GM23338 (cell line): Measurements from ENCODE around the gene SRXN1. TPM values are rescaled to one million over a fixed set of nuclear protein-coding genes. Genes with fewer than 3 reads are reported as not detected.

Experiments
- ATAC-seq: fragments of 200-7000 bp; cut with Tn5 transposase; 3 replicates; pipeline ENCODE4 v1.9.1; 2020
- DNase-seq: peaks from one replicate; pipeline ENCODE4 v3.0.0-alpha.2; 2015; ENCODE audit warnings: low spot score
- H2AFZ ChIP-seq: fragments of 200-600 bp; sonication (generic); 2 replicates; pipeline ENCODE4 v1.8.0; 2016; ENCODE audit warnings: antibody characterized with exemption, mild to moderate bottlenecking, moderate library complexity
- H3F3A ChIP-seq: fragments of 200-600 bp; sonication (generic); replicated peaks from 2 replicates; pipeline ENCODE4 v1.8.0; 2017; ENCODE audit warnings: antibody characterized with exemption, mixed run types, low read depth
- H3K27ac ChIP-seq: fragments of 200-600 bp; sonication (generic); 2 replicates; pipeline ENCODE4 v1.6.1; 2016; ENCODE audit warnings: low read depth
- H3K27me3 ChIP-seq: fragments of 200-600 bp; sonication (generic); 2 replicates; pipeline ENCODE4 v1.8.0; 2016; ENCODE audit warnings: mild to moderate bottlenecking, mixed run types, moderate library complexity; ENCODE audit not compliant: insufficient read depth
- H3K36me3 ChIP-seq: fragments of 200-600 bp; sonication (generic); 2 replicates; pipeline ENCODE4 v1.8.0; 2016; ENCODE audit warnings: mild to moderate bottlenecking; ENCODE audit not compliant: insufficient read depth
- H3K4me1 ChIP-seq: fragments of 200-600 bp; sonication (generic); 2 replicates; pipeline ENCODE4 v1.8.0; 2016; ENCODE audit warnings: mild to moderate bottlenecking, moderate library complexity; ENCODE audit not compliant: insufficient read depth
- H3K4me2 ChIP-seq: fragments of 200-600 bp; sonication (generic); 2 replicates; pipeline ENCODE4 v1.7.1; 2017; ENCODE audit warnings: mixed run types
- H3K4me3 ChIP-seq: fragments of 200-600 bp; sonication (generic); 2 replicates; pipeline ENCODE4 v1.6.1; 2016; ENCODE audit warnings: mixed run types
- H3K79me2 ChIP-seq: fragments of 200-600 bp; sonication (generic); replicated peaks from 2 replicates; pipeline ENCODE4 v1.8.0; 2017; ENCODE audit warnings: mild to moderate bottlenecking; ENCODE audit not compliant: insufficient read depth
- H3K9me2 ChIP-seq: fragments of 200-600 bp; sonication (generic); 2 replicates; pipeline ENCODE4 v1.8.0; 2017; ENCODE audit not compliant: insufficient read depth
- H4K20me1 ChIP-seq: fragments of 200-600 bp; sonication (generic); replicated peaks from 2 replicates; pipeline ENCODE4 v1.8.0; 2017; ENCODE audit warnings: mild to moderate bottlenecking; ENCODE audit not compliant: insufficient read depth
- H3K27ac Mint-ChIP-seq: 2 replicates; pipeline ENCODE4 v1.8.0; 2020; ENCODE audit warnings: inconsistent platforms, mild to moderate bottlenecking, moderate library complexity, mixed read lengths
- H3K27me3 Mint-ChIP-seq: 3 replicates; pipeline ENCODE4 v1.8.0; 2022; ENCODE audit warnings: low read depth, mild to moderate bottlenecking, moderate library complexity, mixed read lengths, inconsistent platforms; ENCODE audit not compliant: insufficient read depth, poor library complexity
- H3K36me3 Mint-ChIP-seq: 3 replicates; pipeline ENCODE4 v1.8.0; 2021; ENCODE audit warnings: low read depth, mild to moderate bottlenecking, inconsistent platforms, moderate library complexity, mixed read lengths
- H3K4me1 Mint-ChIP-seq: 3 replicates; pipeline ENCODE4 v1.8.0; 2020; ENCODE audit warnings: mild to moderate bottlenecking, inconsistent platforms, mixed read lengths
- H3K4me3 Mint-ChIP-seq: 3 replicates; pipeline ENCODE4 v1.8.0; 2021; ENCODE audit warnings: moderate library complexity, mild to moderate bottlenecking, inconsistent platforms, mixed read lengths
- H3K9me3 Mint-ChIP-seq: 3 replicates; pipeline ENCODE4 v1.8.0; 2020; ENCODE audit warnings: moderate library complexity, mild to moderate bottlenecking, inconsistent platforms, mixed read lengths
- CREB1 ChIP-seq: fragments of 250-450 bp; sonication (Bioruptor Pico); IDR thresholded peaks from 2 replicates; pipeline ENCODE4 v1.5.0; 2020; ENCODE audit warnings: low read depth, mild to moderate bottlenecking, moderate library complexity
- NANOG ChIP-seq: IDR thresholded peaks from 2 replicates; pipeline ENCODE4 v1.6.1; 2016; ENCODE audit warnings: antibody characterized with exemption, borderline replicate concordance
- STAT1 ChIP-seq: IDR thresholded peaks from one replicate; pipeline ENCODE4 v1.6.1; 2016; ENCODE audit warnings: antibody characterized with exemption; ENCODE audit not compliant: unreplicated experiment
- ZNF114 ChIP-seq: fragments of 250-450 bp; sonication (Bioruptor Pico); IDR thresholded peaks from 2 replicates; pipeline ENCODE4 v1.5.0; 2020; ENCODE audit warnings: mild to moderate bottlenecking, moderate library complexity
- polyA plus RNA-seq: library from polyadenylated mRNA; unstranded; fragments of >200 nt; fragmentation: Nextera tagmentation; extraction: Ambion mirVana; gene quantifications from 2 replicates; pipeline ENCODE4 v1.2.1, GENCODE V29; 2016
- total RNA-seq: library from RNA; depleted of rRNA; stranded (reverse); fragments of >200 nt; shearing (Covaris generic); gene quantifications from 2 replicates; pipeline ENCODE4 v1.2.3, GENCODE V29; 2014
- TF ChIP-seq, protein P1 (sequence below): IDR thresholded peaks from 2 replicates; pipeline ENCODE4 v1.6.1; 2016; ENCODE audit warnings: antibody characterized with exemption
- TF ChIP-seq, protein P2 (sequence below): IDR thresholded peaks from one replicate; pipeline ENCODE4 v1.6.1; 2018; ENCODE audit warnings: antibody characterized with exemption; ENCODE audit not compliant: unreplicated experiment
- TF ChIP-seq, protein P3 (sequence below), 2 experiments: fragments of 200-600 bp in 1 of 2; sonication (generic) in 1 of 2; conservative IDR thresholded peaks; 2 replicates each; pipeline versions ENCODE4 v1.5.1 to v1.6.1; 2016 to 2017; ENCODE audit warnings: antibody characterized with exemption in 2 of 2, low read depth in 2 of 2, mild to moderate bottlenecking in 2 of 2, moderate library complexity in 1 of 2

Gene SRXN1
- total and polyA plus RNA-seq, 2 experiments from 2014 or later: 8.4 to 26.6 TPM

DNA sequence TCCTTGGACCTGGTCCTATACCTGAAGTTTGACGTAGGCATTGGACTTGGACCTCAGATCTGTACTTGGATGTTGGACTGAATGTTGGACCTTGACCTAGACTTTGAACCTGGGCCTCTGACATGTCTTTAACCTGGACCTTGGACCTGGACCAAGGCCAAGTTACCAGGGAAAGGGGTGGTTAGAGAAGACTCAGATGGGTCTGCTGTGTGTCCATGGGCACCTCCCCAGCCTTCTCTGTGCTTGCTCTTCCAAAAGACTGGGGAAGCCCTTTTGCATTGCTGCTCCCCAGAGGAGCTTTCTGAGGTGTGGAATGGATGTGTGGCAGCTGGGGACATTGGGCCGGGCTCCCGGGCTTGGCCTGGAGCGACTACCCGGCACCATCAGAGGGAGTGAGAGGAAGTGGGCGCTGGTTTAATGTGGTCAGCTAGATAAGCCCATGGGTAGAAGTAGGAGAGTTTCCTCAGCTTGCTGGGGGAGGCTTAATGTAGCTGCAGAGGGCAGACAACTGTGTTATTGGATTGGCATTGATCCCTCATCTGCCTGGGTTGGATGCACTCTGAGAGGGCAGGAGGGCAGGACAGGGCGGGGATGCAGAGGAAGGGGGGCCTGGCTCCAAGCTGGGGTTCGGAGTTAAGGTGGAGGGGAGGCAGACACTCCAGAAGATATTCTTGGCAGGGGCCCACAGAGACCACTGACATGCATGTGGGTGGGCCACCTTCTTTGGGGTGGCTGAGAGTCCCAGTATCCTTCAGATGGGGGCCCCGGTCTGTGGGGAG is 18.4 kb upstream of the SRXN1 start:
- Histone ChIP-seq H2AFZ (no peak overlapping the region), H3K4me2 (no peak overlapping the region), H3K27me3 (peaks cover 31% of the 10 kb centered on the region), H3K27ac (no peak overlapping the region), H4K20me1 (no peaks in the 10 kb centered on the region), H3K4me3 (no peak overlapping the region), H3F3A (0 out of 2 replicates have a peak, but pooled peaks cover 4% of the 10 kb centered on the region), H3K79me2 (no peaks in the 10 kb centered on the region), H3K4me1 (peaks cover 23% of the 10 kb centered on the region), H3K9me2 (no peaks in the 10 kb centered on the region), H3K36me3 (no peaks in the 10 kb centered on the region; the same call in 1 of the 2 replicates)
- Mint-ChIP-seq H3K9me3 (no peaks in the 10 kb centered on the region), H3K36me3 (no peaks in the 10 kb centered on the region), H3K4me3 (no peak overlapping the region), H3K4me1 (peaks cover 71% of the 10 kb centered on the region), H3K27me3 (peaks cover 35% of the 10 kb centered on the region), H3K27ac (no peak overlapping the region)
- TF ChIP-seq, protein P1, sequence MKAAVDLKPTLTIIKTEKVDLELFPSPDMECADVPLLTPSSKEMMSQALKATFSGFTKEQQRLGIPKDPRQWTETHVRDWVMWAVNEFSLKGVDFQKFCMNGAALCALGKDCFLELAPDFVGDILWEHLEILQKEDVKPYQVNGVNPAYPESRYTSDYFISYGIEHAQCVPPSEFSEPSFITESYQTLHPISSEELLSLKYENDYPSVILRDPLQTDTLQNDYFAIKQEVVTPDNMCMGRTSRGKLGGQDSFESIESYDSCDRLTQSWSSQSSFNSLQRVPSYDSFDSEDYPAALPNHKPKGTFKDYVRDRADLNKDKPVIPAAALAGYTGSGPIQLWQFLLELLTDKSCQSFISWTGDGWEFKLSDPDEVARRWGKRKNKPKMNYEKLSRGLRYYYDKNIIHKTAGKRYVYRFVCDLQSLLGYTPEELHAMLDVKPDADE: no peak
- TF ChIP-seq CREB1 (CRISPR knock-in tag) (no peak), NANOG (no peak), STAT1 (no peak)
- TF ChIP-seq, protein P2, sequence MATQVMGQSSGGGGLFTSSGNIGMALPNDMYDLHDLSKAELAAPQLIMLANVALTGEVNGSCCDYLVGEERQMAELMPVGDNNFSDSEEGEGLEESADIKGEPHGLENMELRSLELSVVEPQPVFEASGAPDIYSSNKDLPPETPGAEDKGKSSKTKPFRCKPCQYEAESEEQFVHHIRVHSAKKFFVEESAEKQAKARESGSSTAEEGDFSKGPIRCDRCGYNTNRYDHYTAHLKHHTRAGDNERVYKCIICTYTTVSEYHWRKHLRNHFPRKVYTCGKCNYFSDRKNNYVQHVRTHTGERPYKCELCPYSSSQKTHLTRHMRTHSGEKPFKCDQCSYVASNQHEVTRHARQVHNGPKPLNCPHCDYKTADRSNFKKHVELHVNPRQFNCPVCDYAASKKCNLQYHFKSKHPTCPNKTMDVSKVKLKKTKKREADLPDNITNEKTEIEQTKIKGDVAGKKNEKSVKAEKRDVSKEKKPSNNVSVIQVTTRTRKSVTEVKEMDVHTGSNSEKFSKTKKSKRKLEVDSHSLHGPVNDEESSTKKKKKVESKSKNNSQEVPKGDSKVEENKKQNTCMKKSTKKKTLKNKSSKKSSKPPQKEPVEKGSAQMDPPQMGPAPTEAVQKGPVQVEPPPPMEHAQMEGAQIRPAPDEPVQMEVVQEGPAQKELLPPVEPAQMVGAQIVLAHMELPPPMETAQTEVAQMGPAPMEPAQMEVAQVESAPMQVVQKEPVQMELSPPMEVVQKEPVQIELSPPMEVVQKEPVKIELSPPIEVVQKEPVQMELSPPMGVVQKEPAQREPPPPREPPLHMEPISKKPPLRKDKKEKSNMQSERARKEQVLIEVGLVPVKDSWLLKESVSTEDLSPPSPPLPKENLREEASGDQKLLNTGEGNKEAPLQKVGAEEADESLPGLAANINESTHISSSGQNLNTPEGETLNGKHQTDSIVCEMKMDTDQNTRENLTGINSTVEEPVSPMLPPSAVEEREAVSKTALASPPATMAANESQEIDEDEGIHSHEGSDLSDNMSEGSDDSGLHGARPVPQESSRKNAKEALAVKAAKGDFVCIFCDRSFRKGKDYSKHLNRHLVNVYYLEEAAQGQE: no peak
- ATAC-seq: no peak
- no peak for DNase-seq

DNA sequence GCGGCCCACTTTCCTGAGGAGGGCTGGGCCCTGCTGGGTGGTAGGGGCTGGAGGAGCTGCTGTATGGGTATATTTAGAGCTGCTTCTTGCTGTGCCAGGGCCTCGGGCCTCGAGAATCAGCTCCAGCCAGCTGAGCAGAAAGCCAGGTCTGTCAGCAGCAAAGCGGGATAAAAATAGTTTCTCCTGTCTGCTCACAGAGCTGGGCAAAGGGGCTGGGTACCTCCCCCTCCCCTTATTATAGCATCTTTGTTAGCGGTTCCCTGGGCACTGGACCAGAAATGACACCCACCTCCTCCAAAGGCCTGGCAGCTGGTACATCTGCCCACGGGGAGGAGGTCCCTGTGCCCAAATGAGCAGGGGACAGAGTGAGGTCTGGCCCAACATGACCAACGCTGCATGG is 16.6 kb upstream of the SRXN1 start:
- H3K4me3 ChIP-seq: no peak overlapping the region
- H4K20me1 ChIP-seq: no peaks in the 10 kb centered on the region
- no peaks in the 10 kb centered on the region for H3K9me3 Mint-ChIP-seq
- H3F3A ChIP-seq: peaks cover 8% of the 10 kb centered on the region
- peaks cover 35% of the 10 kb centered on the region for H3K4me1 ChIP-seq
- H3K79me2 ChIP-seq: no peaks in the 10 kb centered on the region
- no peak overlapping the region for H3K4me2 ChIP-seq
- no peak overlapping the region for H3K4me3 Mint-ChIP-seq
- no peaks in the 10 kb centered on the region for H3K36me3 Mint-ChIP-seq
- H2AFZ ChIP-seq: no peak overlapping the region
- H3K4me1 Mint-ChIP-seq: peaks cover 75% of the 10 kb centered on the region
- H3K27me3 ChIP-seq: peaks cover 31% of the 10 kb centered on the region
- ATAC-seq (no peak), DNase-seq (no peak)
- no peak overlapping the region for H3K27ac ChIP-seq
- H3K27ac Mint-ChIP-seq: no peak overlapping the region
- H3K27me3 Mint-ChIP-seq: peaks cover 30% of the 10 kb centered on the region
- H3K9me2 ChIP-seq: no peaks in the 10 kb centered on the region
- no peaks in the 10 kb centered on the region; the same call in 1 of the 2 replicates for H3K36me3 ChIP-seq
- TF ChIP-seq, protein P2: no peak
- TF ChIP-seq STAT1 (no peak), NANOG (no peak), ZNF114 (CRISPR knock-in tag) (no peak)
- TF ChIP-seq, protein P3, sequence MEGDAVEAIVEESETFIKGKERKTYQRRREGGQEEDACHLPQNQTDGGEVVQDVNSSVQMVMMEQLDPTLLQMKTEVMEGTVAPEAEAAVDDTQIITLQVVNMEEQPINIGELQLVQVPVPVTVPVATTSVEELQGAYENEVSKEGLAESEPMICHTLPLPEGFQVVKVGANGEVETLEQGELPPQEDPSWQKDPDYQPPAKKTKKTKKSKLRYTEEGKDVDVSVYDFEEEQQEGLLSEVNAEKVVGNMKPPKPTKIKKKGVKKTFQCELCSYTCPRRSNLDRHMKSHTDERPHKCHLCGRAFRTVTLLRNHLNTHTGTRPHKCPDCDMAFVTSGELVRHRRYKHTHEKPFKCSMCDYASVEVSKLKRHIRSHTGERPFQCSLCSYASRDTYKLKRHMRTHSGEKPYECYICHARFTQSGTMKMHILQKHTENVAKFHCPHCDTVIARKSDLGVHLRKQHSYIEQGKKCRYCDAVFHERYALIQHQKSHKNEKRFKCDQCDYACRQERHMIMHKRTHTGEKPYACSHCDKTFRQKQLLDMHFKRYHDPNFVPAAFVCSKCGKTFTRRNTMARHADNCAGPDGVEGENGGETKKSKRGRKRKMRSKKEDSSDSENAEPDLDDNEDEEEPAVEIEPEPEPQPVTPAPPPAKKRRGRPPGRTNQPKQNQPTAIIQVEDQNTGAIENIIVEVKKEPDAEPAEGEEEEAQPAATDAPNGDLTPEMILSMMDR (conservative IDR thresholded peaks at IDR 0.05; ENCODE audit: low read depth in 2 of 2): no peak
